GM08714 (cell line): ENCODE data around the gene ERN1.

Experiments used
- H3K4me3 ChIP-seq: fragments of 200-500 bp; sonication (Bioruptor generic); 2 replicates; pipeline ENCODE4 v1.5.1; 2014; ENCODE audit warnings: mild to moderate bottlenecking, low read length, inconsistent platforms
- ZNF274 ChIP-seq: IDR thresholded peaks from 2 replicates; pipeline ENCODE4 v1.6.1; 2012; ENCODE audit warnings: mild to moderate bottlenecking, low read depth, low read length

Gene ERN1

DNA sequence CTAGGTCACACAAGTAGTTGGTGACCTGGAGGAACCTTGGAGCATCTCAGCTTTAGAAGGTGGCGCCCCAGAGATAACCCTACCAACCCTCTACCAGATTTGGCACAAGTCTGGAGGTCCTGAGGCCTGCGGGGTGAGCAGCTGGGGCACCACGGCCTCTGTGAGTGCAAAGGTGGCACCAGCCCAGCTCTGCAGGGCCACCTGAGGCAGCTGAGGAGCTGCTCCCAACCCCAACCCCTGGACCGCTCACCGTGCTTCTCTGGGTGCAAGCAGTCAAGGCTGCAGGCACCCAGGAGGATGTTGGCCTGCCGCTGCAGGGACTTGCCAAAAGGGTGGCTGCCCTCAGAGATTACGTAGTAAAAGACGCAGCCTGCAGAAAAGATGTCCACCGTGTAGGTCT, 81.1 kb downstream of the ERN1 start:
- no peak overlapping the region for H3K4me3 ChIP-seq
- no peak for TF ChIP-seq ZNF274

DNA sequence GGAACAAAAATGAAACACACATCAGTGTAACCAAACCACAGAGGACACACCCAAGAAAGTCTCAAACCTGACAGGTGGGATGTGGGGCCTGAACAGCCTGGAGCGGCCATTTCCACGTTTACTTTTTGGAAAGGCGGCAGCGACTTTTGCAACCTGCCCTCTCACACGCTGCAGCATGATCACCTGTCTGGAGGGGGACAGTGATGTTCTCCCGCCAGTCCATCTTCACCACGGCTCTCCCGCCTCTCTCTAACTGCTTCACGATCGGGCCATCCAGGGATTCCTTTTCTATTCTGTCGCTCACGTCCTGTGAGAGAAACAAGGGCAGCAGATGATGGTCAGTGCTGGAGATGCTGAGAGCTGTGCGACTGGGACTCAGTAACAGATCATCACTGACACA, 84.8 kb downstream of the ERN1 start:
- TF ChIP-seq ZNF274: no peak
- H3K4me3 ChIP-seq: no peak overlapping the region

DNA sequence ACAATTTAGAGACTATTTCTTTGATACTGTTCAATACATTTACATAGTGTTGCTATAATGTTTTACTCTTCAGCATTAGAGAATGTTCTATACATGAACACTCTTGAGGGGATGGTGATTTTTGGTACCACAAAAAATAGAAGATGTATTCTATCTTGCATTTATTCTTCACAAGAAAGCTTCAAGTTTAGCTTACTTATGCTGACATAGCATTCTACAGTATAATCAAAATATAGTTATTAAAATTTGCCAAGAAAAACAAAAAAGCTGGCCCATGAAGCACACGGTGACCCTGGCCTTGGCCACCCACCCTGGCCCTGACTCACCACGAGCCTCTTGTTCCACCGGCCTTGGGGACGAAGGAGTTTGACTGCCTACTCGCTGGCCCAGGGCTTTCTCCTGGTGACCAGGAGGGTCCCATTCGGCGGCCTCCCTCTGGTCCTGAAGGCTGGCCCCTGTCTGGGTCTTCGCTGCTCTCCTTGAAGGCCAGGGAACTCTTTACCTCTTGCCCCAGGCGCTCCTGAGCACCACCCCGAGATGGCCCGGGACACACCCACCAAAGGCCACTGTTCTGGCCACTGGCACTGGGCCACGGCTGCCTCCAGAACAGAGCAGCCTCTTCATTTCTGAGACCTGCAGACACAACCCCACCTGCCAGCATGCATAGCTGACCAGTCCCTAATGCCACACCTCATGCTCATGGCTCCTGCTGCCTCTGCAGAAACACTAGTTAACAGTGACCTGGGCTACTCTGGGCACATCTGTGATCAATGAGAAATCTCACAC, 87.1 kb downstream of the ERN1 start:
- no peak overlapping the region for H3K4me3 ChIP-seq
- no peak for TF ChIP-seq ZNF274

DNA sequence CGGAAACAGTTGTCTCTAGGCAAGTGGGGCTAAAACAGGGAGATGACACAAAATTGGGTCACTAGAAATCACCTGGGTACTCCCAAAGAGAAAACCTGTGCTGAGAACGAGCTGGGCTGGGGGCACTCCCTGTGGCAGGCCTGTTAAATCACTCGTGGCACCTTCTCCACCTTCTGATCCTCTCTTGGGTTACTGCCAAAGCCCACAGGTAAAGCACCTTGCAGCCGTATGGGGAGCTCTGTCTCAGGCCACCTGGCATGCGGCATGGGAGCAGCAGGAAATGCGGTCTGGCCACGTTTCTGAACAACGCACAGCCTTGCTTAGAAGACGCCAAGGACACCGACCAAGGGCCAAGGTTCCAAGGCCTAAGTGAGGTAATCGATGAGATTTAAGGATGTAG, 88.0 kb downstream of the ERN1 start:
- TF ChIP-seq ZNF274: no peak
- no peak overlapping the region for H3K4me3 ChIP-seq

DNA sequence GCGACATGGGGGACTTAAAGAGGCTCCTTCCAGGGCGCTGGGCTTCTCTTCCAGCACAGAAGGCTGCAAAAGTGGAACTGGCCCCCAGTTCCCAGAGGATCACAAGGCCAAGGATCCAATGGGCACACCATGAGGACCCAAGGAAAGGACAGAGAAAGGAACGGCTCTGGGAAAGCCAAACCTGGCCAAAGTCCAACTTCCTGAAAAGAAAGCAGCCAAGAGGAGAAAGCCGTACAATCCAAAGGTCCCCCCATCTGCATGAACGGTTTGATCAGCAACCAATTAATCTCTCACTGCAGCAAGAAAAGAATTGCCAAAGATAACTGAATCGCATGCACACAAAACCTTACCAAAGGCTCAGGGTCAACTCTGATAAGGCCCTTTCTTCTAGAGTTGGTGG, 89.7 kb downstream of the ERN1 start:
- no peak overlapping the region for H3K4me3 ChIP-seq
- no peak for TF ChIP-seq ZNF274

DNA sequence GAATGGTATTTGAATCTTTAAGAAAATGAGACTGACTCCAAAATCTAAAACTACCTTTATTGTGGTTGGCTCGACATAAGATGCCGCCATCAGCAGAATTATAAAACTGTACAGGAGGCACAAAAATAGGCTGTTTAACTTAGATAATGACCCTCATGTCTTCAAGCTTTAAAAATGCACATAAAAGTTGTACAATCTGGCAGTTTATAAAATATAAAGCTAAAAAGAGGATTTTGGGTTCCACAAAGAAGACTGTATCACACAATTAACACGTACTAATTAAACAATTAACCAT, 90.9 kb downstream of the ERN1 start:
- H3K4me3 ChIP-seq: no peak overlapping the region
- TF ChIP-seq ZNF274: no peak

DNA sequence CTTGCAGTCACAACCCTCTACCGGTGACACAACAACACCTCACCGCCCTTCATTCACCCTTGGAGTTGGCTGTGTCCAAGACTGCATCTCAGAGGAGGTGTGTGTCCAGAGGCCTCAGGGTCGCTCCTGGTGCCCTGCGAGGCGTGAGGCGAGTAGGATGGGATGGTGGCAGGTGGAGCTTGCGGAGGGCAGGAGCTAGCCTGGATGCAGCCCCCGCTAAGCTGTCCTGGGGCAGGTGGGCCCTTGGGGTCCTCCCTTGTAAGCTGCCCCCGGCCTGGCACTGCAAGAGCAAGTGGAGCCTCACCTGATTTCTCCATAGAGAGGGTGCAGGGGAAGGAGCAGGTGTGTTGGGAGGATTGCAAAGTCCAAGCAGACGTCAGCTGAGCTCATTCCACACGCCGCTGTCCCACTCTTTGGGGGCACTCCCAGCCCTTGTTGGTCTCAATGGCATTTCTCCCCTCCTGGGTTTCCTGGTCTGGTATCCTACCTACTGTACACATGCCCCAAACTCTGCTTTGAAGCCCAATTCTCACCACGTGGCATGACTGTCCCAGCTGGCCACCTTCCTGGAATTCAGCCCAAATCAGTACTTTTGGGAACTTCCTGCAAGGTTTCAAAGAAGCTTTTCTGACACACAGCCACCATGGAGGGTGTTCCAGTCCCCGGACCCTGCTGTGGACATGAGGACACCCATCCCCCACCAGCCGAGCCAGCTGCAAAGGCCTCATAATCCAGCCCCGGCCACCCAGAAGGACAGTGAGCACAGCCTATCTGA, 91.4 kb downstream of the ERN1 start:
- TF ChIP-seq ZNF274: no peak
- H3K4me3 ChIP-seq: no peak overlapping the region

DNA sequence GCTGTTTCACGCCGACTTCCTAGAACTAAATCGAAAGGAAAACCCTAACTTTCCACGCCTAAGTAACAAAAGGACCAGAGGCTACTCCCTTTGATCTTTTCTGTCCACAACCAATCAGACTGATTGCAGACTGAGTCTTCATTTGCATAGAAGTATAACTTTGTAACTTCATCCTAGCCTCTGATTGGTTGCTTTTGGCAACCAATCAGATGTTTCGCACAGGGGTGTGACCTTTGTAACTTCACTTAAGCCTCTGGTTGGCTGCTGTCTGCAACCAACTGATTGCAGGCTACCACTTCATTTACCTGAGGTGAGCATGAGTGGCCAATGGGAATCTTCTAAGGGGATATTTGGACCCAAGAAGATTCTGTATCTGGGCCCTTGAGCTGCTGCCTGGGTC, 92.1 kb downstream of the ERN1 start:
- TF ChIP-seq ZNF274: no peak
- no peak overlapping the region for H3K4me3 ChIP-seq

DNA sequence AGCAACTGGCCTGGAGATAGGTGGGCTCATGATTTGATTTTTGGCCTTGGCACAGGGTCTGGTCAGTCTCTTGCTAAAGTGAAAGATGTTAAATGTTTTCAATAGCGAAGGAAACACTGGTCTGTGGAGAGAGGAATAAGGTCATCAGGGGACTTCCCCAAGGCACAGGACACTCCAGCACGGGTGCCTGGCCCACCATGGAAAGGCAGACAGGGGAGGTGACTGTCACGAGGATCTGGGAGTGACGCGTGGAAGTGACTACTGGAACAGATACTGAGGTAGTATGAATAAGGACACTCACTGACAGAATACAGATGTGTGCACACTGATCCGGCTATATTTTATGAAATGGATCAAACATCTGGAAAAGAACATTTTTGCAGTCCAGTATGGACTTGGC, 92.8 kb downstream of the ERN1 start:
- no peak for TF ChIP-seq ZNF274

DNA sequence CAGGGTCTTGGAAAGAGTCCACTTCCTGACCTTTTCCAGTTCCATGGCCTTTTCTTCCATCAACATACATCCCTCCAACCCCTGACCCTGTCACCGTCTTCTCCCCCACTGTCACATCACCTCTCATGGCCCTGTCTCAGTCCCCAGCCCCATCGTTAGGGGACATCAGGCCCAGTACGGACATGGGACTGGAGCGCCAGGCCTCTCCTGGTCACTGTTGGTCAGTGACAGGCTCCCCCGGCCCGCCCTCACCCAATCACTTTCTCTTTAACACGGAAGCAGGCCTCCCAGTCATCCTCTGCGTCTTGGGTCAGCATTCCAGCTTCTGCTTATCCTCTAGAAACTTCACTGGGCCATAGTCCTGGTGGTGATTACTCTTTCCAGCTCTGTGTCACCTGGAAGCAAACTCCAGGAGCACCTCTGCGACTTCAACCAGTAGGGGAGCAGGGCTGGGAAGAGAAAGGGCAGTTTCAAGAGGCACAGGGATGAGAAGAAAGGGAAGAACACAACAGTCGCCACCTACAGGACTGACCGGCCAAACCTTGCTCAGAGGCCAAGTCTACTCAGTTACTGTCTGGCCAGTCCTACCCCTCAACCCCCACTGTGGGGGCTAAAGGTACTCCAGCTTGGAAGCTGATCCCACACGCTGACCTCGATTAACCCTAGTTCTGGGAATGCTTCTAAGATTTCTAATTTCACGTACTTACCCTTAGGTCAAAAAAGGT, 93.6 kb downstream of the ERN1 start:
- no peak for TF ChIP-seq ZNF274
- no peak overlapping the region for H3K4me3 ChIP-seq

More for the DNA sequence above, 92.8 kb downstream of the ERN1 start:
- H3K4me3 ChIP-seq: no peak overlapping the region

DNA sequence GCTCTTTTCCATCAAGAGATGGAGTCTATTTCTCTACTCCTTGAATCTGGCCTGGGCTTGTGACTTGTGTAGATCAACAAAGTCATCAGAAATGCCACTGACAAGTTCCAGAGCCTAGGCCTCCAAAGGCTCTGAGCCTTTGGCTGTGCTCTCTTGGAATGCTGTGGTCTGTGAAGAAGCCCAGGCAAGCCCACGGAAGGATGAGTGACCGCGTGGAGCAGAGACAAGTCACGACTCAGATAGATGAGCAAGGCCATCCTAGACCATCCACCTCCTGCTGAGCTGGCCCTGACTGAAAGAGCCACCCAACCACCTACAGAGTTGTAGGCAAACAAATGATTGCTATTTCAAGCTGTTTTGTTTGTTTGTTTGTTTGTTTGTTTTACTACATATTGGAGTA, 97.9 kb downstream of the ERN1 start:
- no peak for TF ChIP-seq ZNF274
- H3K4me3 ChIP-seq: no peak overlapping the region

DNA sequence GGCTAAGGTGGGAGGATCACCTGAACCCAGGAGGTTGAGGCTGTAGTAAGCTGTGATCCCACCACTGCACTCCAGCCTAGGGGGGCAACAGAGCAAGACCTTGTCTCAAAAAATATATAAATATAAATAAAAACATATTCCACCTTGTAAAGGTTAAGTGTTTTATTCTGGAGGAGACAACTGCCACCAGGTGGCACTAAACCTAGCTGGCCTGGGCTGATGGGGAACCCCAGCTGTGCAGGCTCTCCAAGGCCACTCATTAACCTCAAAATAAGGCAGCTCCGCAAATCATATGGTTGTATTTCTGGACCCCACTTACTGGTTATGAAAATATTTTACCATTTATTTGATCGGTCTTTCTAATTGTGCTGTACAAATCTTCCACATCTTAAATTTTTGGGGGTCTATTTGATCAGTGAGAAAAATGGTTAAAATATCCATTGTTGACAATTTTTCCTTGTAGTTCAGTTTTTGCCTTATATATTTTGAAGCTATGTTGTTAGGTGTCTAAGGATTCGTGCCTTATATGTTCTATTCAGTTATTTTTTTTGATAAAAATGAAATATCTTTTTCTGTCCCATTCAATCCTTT, 101.0 kb downstream of the ERN1 start:
- TF ChIP-seq ZNF274: no peak

DNA sequence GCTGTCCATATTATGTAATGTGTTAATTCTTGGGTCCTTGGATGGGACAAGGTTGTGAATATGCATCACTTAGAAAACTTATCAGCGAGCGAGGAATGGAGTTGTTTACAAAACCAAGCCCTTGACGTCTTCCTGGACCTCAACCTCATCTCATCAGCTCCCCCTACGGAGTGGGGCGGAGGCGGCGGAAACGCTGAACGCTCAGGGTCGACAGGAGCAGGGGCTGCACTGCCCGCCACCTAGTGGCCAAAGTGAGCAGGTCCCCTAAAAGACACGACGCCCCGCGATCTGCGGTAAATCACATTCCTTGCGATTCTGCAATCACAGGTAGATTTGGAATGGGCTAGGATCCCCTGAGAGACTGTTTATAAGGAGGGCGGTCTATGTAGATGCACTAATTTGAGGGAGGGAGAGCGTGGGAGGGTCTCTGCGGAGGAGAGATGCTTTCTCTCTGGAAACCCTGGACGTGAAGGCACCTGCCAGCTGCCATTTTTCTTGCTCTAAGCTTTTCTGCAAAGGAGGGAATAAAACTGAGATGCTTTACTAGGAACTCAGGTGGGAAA, 104.1 kb downstream of the ERN1 start:
- H3K4me3 ChIP-seq: no peak overlapping the region
- TF ChIP-seq ZNF274: no peak

More for the DNA sequence above, 101.0 kb downstream of the ERN1 start:
- H3K4me3 ChIP-seq: no peak overlapping the region
